ENCODE measurements around the gene GPATCH8. TPM values are rescaled to one million over a fixed set of nuclear protein-coding genes. Genes with fewer than 3 reads are reported as not detected.

The GPATCH8 gene
- total RNA-seq, 3 donors from 2014 or later, result 38.2 to 43.3 (median 41.9) TPM

DNA sequence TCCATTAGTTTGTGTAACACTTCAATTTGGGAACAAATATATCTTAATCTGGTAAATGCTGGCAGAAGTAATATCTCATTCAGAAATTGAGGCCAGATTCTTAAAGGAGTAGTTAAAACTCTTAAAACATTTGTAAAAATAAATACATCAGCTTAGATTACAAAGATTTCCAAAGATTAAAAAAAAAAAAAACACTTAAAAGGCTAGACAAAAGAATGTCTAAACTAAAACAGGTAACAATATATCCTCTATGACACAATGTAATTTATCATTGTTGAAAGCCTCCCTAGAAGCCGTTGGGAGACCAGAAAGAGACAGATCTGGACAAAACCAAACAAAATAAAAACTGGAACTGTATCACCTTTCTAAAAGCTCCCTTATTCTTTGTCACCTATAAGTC is 3.5 kb downstream of the GPATCH8 start:
- no peak for DNase-seq
- peaks cover 4% of the 10 kb centered on the region for H3K36me3 Mint-ChIP-seq (ENCODE audit: insufficient read depth)
- H3K4me3 Mint-ChIP-seq, result no peak overlapping the region
- peaks cover 57% of the 10 kb centered on the region for H3K4me1 Mint-ChIP-seq (ENCODE audit: low read depth)
- no peaks in the 10 kb centered on the region for H3K9me3 Mint-ChIP-seq
- ATAC-seq, result no peak
- H3K27me3 Mint-ChIP-seq (ENCODE audit: low read depth), result no peaks in the 10 kb centered on the region

DNA sequence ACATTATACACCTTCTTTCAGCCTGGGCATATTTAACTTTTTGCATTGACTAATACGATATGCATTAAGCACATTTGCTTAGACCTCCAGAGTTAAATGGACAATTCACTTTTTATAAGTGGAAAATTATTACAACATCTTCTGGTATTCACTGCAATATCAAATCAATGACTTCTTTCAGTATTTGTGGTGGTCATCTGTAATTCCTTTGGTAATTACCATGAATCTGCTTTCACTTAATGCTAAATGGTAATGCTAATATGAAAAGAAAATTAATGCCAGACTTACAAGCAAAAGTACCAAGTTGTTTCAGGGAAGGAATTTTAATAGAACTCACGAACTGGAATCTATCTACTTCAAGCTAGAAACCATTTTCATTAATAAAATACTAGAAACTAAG is 6.4 kb downstream of the GPATCH8 start:
- ATAC-seq (no peak), DNase-seq (no peak)
- Mint-ChIP-seq H3K9me3 (no peaks in the 10 kb centered on the region), H3K4me1 (ENCODE audit: low read depth) (peaks cover 71% of the 10 kb centered on the region), H3K36me3 (ENCODE audit: insufficient read depth) (peaks cover 4% of the 10 kb centered on the region), H3K4me3 (no peak overlapping the region), H3K27me3 (ENCODE audit: low read depth) (no peaks in the 10 kb centered on the region)

DNA sequence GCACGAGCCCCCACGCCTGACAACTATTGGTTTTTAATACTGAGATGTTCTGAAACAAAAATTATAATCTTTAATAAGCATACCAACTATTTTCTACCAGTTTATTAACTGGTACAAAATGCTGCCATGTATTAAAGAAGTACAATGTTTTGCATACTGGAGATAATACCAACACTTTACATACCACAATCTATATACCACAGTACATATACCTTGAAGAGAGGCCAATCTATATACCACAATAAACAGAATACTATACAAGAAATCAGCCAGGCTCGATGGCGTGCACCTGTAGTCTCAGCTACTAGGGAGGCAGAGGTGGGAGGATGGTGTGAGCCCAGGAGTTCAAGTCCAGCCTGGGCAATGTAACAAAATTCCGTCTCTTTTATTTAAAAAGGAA is 9.9 kb downstream of the GPATCH8 start:
- peaks cover 7% of the 10 kb centered on the region for H3K36me3 Mint-ChIP-seq (ENCODE audit: insufficient read depth)
- no peaks in the 10 kb centered on the region for H3K27me3 Mint-ChIP-seq (ENCODE audit: low read depth)
- no peaks in the 10 kb centered on the region for H3K9me3 Mint-ChIP-seq
- peaks cover 55% of the 10 kb centered on the region for H3K4me1 Mint-ChIP-seq (ENCODE audit: low read depth)
- DNase-seq (no peak), ATAC-seq (no peak)
- no peak overlapping the region for H3K4me3 Mint-ChIP-seq

DNA sequence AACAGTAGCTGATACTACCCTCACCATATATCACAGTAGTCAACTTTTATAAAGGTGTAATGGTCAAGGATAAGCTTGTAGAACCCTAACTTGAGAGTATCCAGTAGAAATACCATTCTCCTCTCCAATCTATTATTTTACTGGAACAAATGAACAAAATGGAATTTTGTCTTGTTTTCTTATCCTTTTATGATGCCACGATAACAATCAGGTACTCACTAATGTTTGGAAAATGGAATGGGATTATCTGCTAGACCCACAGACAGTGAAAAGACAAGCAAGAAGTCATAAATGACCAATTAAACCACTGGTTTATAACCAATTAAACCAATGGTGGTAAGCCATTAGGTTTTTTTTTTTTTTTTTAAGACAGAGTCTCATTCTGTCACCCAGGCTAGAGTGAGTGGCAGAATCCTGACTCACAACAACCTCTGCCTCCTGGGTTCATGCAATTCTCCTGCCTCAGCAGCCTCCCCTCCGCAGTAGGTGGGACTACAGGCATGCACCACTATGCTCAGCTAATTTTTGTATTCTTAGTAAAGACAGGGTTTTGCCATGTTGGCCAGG is 10.4 kb downstream of the GPATCH8 start:
- ATAC-seq, result no peak
- H3K36me3 Mint-ChIP-seq (ENCODE audit: insufficient read depth), result peaks cover 6% of the 10 kb centered on the region
- H3K9me3 Mint-ChIP-seq, result no peaks in the 10 kb centered on the region
- DNase-seq, result no peak
- H3K27me3 Mint-ChIP-seq (ENCODE audit: low read depth), result no peaks in the 10 kb centered on the region
- no peak overlapping the region for H3K4me3 Mint-ChIP-seq
- H3K4me1 Mint-ChIP-seq (ENCODE audit: low read depth), result peaks cover 52% of the 10 kb centered on the region

DNA sequence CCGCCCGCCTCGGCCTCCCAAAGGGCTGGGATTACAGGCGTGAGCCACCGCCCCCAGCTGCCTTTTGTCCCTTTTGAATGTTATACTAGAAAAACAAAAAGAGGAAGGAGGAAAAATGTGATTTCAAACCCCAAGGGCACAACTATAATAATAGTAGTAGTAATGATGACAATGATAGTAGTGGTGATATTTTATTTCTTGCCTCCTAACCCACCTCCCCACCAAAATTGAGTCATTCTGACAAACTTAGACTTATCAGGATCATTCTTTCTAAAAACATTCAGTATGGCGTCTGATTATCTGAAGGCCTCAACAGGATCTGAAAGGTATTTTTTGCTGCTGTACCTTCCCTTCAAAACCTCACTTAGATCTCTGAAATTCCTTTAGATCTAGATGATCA is 13.6 kb downstream of the GPATCH8 start:
- ATAC-seq (no peak), DNase-seq (no peak)
- no peaks in the 10 kb centered on the region for H3K9me3 Mint-ChIP-seq
- H3K4me3 Mint-ChIP-seq, result no peak overlapping the region
- H3K27me3 Mint-ChIP-seq (ENCODE audit: low read depth), result no peaks in the 10 kb centered on the region
- H3K36me3 Mint-ChIP-seq (ENCODE audit: insufficient read depth), result peaks cover 9% of the 10 kb centered on the region
- H3K4me1 Mint-ChIP-seq (ENCODE audit: low read depth), result peaks cover 45% of the 10 kb centered on the region

DNA sequence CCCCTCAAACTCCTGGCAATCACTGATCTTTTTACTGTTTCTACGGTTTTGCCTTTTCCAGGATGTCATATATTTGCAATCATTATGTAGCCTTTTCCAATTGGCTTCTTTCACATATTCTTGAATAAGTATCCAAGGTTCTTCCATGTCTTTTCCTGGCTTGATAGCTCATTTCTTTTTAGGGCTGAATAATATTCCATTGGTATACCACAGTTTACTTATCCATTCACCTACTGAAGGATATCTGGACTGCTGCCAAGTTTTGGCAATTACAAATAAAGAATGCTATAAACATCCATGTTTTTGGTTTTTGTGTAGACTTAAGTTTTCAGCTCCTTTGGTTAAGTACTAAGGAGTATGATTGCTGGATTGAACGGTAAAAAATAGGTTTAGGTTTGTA is 16.0 kb downstream of the GPATCH8 start:
- no peaks in the 10 kb centered on the region for H3K27me3 Mint-ChIP-seq (ENCODE audit: low read depth)
- ATAC-seq (no peak), DNase-seq (no peak)
- no peak overlapping the region for H3K4me3 Mint-ChIP-seq
- H3K36me3 Mint-ChIP-seq (ENCODE audit: insufficient read depth), result peaks cover 9% of the 10 kb centered on the region
- H3K4me1 Mint-ChIP-seq (ENCODE audit: low read depth), result peaks cover 30% of the 10 kb centered on the region
- H3K9me3 Mint-ChIP-seq, result no peaks in the 10 kb centered on the region

DNA sequence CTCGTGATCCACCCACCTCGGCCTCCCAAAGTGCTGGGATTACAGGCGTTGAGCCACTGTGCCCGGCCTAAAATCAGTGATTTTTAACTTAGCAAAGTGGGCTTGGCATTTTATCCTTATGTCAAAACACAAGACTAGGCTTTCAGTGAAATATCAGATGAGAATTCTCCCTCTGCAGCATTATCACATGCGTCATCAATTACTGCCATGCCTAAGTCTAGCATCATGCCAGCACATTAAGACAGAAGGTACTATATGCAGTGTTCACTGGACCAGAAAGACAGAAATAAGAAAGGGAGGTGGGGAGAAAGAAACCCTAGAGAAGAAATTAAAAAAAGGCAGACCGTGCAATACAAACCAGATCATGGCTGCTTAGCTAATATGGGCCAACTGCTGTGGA is 29.8 kb downstream of the GPATCH8 start:
- peaks cover 8% of the 10 kb centered on the region for H3K36me3 Mint-ChIP-seq (ENCODE audit: insufficient read depth)
- no peak for ATAC-seq
- H3K27me3 Mint-ChIP-seq (ENCODE audit: low read depth), result no peaks in the 10 kb centered on the region
- H3K9me3 Mint-ChIP-seq, result no peaks in the 10 kb centered on the region
- no peak overlapping the region for H3K4me3 Mint-ChIP-seq
- DNase-seq, result no peak
- peaks cover 25% of the 10 kb centered on the region for H3K4me1 Mint-ChIP-seq (ENCODE audit: low read depth)

DNA sequence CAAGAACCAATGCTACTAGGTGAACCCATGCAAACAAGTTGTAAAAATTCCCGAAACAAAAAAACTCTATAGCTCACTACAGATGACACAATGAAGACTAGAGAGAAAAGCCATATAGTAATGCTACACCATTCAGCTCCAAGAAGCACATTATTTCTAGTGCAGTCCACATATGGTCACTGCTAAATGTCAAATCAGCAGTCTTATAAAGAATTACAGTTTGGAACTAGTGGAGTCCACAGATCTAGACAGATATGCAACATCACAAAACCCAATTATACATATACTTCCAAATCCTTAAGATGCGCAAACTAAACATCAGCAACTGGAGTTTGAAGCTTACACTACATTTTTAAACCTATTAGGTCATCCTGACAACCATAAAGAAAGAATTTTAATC is 33.5 kb downstream of the GPATCH8 start:
- Mint-ChIP-seq H3K4me1 (ENCODE audit: low read depth) (peaks cover 38% of the 10 kb centered on the region), H3K36me3 (ENCODE audit: insufficient read depth) (peaks cover 15% of the 10 kb centered on the region), H3K27me3 (ENCODE audit: low read depth) (no peaks in the 10 kb centered on the region), H3K4me3 (no peak overlapping the region), H3K9me3 (no peaks in the 10 kb centered on the region)
- DNase-seq, result no peak
- ATAC-seq, result no peak

DNA sequence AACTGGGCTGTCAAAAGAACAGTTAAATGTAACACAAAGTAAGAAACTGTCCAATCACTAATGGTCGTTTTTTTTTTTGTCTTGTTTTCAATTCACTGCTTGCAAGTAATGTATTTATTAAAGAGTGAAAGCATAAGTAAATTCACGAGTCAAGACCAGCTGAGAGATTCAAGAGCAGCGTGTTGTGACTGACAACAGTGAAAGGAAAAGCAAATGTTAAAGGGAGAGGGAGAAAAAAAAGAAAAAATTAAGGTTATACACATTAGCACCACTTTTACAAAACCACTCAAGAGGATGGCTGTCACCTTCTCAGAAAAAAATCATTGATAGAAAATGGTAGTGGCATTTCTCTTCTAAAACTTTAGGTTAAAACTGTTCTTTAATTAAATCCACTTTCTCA is 36.1 kb downstream of the GPATCH8 start:
- no peaks in the 10 kb centered on the region for H3K9me3 Mint-ChIP-seq
- peaks cover 20% of the 10 kb centered on the region for H3K36me3 Mint-ChIP-seq (ENCODE audit: insufficient read depth)
- no peaks in the 10 kb centered on the region for H3K27me3 Mint-ChIP-seq (ENCODE audit: low read depth)
- ATAC-seq (no peak), DNase-seq (no peak)
- peaks cover 42% of the 10 kb centered on the region for H3K4me1 Mint-ChIP-seq (ENCODE audit: low read depth)
- H3K4me3 Mint-ChIP-seq, result no peak overlapping the region

DNA sequence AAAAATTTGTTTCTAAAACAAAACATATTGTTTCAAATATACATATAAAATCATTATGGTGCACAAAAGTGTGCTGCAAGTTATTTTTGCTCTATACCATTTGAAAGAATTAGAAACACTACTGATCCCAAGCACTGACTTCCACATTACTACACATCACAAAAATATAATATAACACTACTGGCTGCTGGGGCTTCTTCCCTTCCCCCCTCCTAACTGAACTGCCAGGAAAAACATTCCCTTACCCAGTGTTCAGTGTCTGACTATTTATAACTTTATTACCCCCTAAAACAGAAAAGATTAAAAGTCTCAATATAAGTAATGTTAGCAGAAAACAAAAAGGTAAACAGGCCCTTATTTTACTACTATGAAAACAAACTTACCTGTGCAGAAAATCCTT is 36.9 kb downstream of the GPATCH8 start:
- DNase-seq, result no peak
- Mint-ChIP-seq H3K4me1 (ENCODE audit: low read depth) (peaks cover 43% of the 10 kb centered on the region), H3K36me3 (ENCODE audit: insufficient read depth) (peaks cover 21% of the 10 kb centered on the region), H3K4me3 (no peak overlapping the region), H3K9me3 (no peaks in the 10 kb centered on the region), H3K27me3 (ENCODE audit: low read depth) (no peaks in the 10 kb centered on the region)
- ATAC-seq, result no peak

DNA sequence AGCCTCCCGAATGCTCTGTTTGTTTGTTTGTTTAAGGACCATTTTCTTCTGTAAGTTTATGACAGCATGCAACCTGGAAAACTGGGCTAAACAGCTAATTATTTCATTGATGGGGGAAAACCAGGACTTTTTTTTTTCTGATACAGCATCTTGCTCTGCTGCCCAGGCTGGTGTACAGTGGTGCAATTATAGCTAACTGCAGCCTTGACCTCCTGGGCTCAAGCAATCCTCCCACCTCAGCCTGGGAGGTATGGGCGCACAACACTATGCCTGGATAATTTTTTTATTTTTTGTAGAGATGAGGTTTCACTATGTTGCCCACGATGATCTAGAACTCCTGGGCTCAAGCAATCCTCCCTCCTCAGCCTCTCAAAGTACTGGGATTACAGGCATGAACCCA is 37.3 kb downstream of the GPATCH8 start:
- no peaks in the 10 kb centered on the region for H3K27me3 Mint-ChIP-seq (ENCODE audit: low read depth)
- no peaks in the 10 kb centered on the region for H3K9me3 Mint-ChIP-seq
- ATAC-seq (no peak), DNase-seq (no peak)
- H3K4me3 Mint-ChIP-seq, result no peak overlapping the region
- H3K36me3 Mint-ChIP-seq (ENCODE audit: insufficient read depth), result peaks cover 19% of the 10 kb centered on the region
- peaks cover 41% of the 10 kb centered on the region for H3K4me1 Mint-ChIP-seq (ENCODE audit: low read depth)

DNA sequence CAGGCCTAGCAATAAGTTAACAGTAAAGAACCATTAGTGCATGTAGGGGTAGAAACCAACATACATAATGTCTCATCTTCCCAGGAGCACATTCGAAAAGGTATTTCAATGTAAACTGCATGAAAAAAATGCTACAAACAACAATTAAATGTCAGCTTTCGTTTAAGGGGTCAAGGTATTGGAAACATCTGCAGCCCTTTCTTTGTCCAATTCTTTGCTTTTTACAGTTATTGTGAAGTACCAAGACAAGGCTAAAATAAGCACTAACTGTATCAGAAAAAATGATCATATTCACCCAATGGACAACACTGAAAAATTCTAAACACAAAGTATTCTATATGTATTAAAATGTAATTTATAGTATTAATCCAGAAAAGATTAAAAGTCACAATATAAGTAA is 37.9 kb downstream of the GPATCH8 start:
- no peak for ATAC-seq
- Mint-ChIP-seq H3K36me3 (ENCODE audit: insufficient read depth) (peaks cover 23% of the 10 kb centered on the region), H3K27me3 (ENCODE audit: low read depth) (no peaks in the 10 kb centered on the region), H3K9me3 (no peaks in the 10 kb centered on the region), H3K4me1 (ENCODE audit: low read depth) (peaks cover 37% of the 10 kb centered on the region), H3K4me3 (no peak overlapping the region)
- no peak for DNase-seq

DNA sequence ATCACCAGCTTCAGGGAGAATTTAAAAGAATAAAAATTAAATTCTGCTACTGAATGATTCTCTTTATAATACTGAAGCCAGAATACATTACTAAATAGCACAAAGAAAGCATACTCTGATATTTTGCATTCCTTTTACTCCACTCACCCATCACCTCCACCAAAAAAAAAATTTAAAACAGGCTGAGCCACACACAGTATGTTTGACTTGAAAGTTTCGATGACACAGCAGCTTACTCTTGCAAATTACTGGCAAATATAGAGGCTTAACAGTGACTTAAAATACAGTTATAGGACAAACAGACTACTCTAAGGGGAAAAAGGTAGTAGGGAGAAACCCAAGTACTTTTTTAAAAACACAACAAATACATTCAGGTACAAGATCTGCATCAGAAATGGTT is 39.2 kb downstream of the GPATCH8 start:
- no peak overlapping the region for H3K4me3 Mint-ChIP-seq
- DNase-seq (no peak), ATAC-seq (no peak)
- no peaks in the 10 kb centered on the region for H3K9me3 Mint-ChIP-seq
- H3K27me3 Mint-ChIP-seq (ENCODE audit: low read depth), result no peaks in the 10 kb centered on the region
- H3K36me3 Mint-ChIP-seq (ENCODE audit: insufficient read depth), result peaks cover 26% of the 10 kb centered on the region
- peaks cover 31% of the 10 kb centered on the region for H3K4me1 Mint-ChIP-seq (ENCODE audit: low read depth)

DNA sequence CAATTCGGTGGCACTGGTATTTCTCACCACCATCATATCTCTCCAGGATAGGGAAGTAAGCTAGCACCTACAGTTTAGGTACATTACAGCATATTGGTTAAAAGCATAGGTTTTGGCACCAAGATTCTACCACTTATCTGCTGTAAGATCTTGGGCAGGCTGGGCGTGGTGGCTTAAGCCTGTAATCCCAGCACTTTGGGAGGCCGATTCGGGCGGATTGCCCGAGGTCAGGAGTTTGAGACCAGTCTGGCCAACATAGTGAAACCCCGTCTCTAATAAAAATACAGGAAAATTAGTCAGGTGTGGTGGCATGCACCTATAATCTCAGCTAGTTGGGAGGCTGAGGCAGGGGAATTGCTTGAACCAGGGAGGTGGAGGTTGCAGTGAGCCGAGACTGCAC is 51.4 kb downstream of the GPATCH8 start:
- Mint-ChIP-seq H3K4me1 (ENCODE audit: low read depth) (peaks cover 12% of the 10 kb centered on the region), H3K27me3 (ENCODE audit: low read depth) (no peaks in the 10 kb centered on the region), H3K9me3 (no peaks in the 10 kb centered on the region), H3K36me3 (ENCODE audit: insufficient read depth) (peaks cover 2% of the 10 kb centered on the region), H3K4me3 (no peak overlapping the region)
- ATAC-seq (no peak), DNase-seq (no peak)

DNA sequence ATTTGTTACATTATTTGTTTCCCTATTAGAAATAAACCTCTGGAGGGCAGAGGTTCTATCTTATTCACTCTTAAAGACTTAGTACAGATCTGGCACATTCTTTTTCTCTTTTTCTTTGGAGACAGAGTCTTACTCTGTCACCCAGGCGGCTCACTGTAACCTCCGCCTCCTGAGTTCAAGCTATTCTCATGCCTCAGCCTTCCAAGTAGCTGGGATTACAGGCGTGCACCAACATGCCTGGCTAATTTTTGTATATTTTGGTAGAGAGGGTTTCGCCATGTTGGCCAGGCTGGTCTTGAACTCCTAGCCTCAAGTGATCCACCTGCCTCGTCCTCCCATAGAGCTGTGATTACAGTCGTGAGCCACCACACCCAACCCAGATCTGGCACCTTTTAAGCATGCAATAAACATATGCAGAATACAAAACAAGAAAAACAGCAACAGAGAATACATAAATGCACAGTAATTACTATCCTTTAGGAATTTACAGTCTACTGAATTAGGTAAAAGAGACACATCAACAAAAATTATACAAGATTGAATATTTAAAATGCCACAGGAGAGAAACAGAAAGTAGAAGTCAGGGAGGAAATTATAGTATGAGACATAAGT is 52.1 kb downstream of the GPATCH8 start:
- Mint-ChIP-seq H3K4me1 (ENCODE audit: low read depth) (peaks cover 13% of the 10 kb centered on the region), H3K27me3 (ENCODE audit: low read depth) (no peaks in the 10 kb centered on the region)

More for the DNA sequence above, 52.1 kb downstream of the GPATCH8 start:
- H3K4me3 Mint-ChIP-seq, result no peak overlapping the region
- H3K36me3 Mint-ChIP-seq (ENCODE audit: insufficient read depth), result peaks cover 2% of the 10 kb centered on the region
- ATAC-seq (no peak), DNase-seq (no peak)
- no peaks in the 10 kb centered on the region for H3K9me3 Mint-ChIP-seq
